Endothelial cell of umbilical vein (primary cell): Measurements from ENCODE around the gene GPD1L. TPM values are rescaled to one million over a fixed set of nuclear protein-coding genes. Genes with fewer than 3 reads are reported as not detected.

Experiments used
- BruUV-seq: library from RNA; stranded (reverse); fragments of 400-500 nt; replicated peaks from 2 replicates; lab custom pipeline; 2021; lab: Mats Ljungman, UMichigan
- CTCF ChIA-PET: fragments of 300-600, 350-600 bp; sonication (Branson Sonifier 250); formaldehyde crosslinking; loops from one replicate; lab custom pipeline; 2021; ENCODE audit warnings: antibody characterized with exemption, inconsistent platforms; lab: Charles Lee
- POLR2A ChIA-PET: fragments of 300-600, 350-600 bp; sonication (Branson Sonifier 250); formaldehyde crosslinking; loops from one replicate; lab custom pipeline; 2021; ENCODE audit warnings: antibody characterized with exemption, inconsistent platforms; lab: Charles Lee
- DNase-seq: peaks from one replicate; pipeline ENCODE4 v3.0.0-alpha.2; 2011; ENCODE audit warnings: low read depth, low spot score
- FAIRE-seq: peaks from 2 replicates; lab custom pipeline; 2011; peaks lifted over from hg19 to GRCh38; lab: Jason Lieb, UNC
- H2AFZ ChIP-seq: 2 replicates; pipeline ENCODE4 v1.6.0; 2012; ENCODE audit warnings: low read depth, low read length, control low read depth, inconsistent platforms
- H3K27ac ChIP-seq: 2 replicates; pipeline ENCODE4 v1.5.1; 2011; ENCODE audit warnings: low read depth, mild to moderate bottlenecking, control low read depth, low read length, moderate library complexity; ENCODE audit not compliant: insufficient read depth
- H3K27me3 ChIP-seq, 2 experiments: 2 replicates each; pipeline versions ENCODE4 v1.6.0 to v1.6.1; 2011; ENCODE audit warnings: low read length in 2 of 2, mixed read lengths in 1 of 2; ENCODE audit not compliant: control insufficient read depth in 2 of 2, insufficient read depth in 2 of 2
- H3K36me3 ChIP-seq, 2 experiments: 2 replicates in 1 of 2; 3 replicates in 1 of 2; pipeline ENCODE4 v1.5.1; 2011; ENCODE audit warnings: low read length in 2 of 2, mild to moderate bottlenecking in 1 of 2, moderate library complexity in 1 of 2; ENCODE audit not compliant: control insufficient read depth in 2 of 2, insufficient read depth in 2 of 2; ENCODE audit errors: extremely low read depth in 1 of 2
- H3K4me1 ChIP-seq: 3 replicates; pipeline ENCODE4 v1.5.1; 2011; ENCODE audit warnings: mild to moderate bottlenecking, low read length; ENCODE audit not compliant: control insufficient read depth, insufficient read depth; ENCODE audit errors: extremely low read depth
- H3K4me2 ChIP-seq: 2 replicates; pipeline ENCODE4 v1.6.1; 2011; ENCODE audit warnings: low read length, control low read depth, mixed read lengths; ENCODE audit not compliant: insufficient read depth
- H3K4me3 ChIP-seq, 3 experiments: fragments of 200-600 bp in 1 of 3; sonication (generic), shearing (Covaris generic) in 1 of 3; replicated peaks in 1 of 3; 2 replicates each; pipeline ENCODE4 v1.5.1; 2011 to 2016; ENCODE audit warnings: control low read depth in 3 of 3, low read length in 3 of 3, mild to moderate bottlenecking in 2 of 3, inconsistent platforms in 1 of 3, low read depth in 1 of 3, moderate library complexity in 1 of 3; ENCODE audit not compliant: insufficient read depth in 1 of 3
- H3K79me2 ChIP-seq: 2 replicates; pipeline ENCODE4 v1.6.0; 2012; ENCODE audit warnings: low read length, inconsistent platforms; ENCODE audit not compliant: control insufficient read depth, insufficient read depth
- H3K9ac ChIP-seq: replicated peaks from 2 replicates; pipeline ENCODE3; 2011; ENCODE audit warnings: low read length, control low read depth; ENCODE audit not compliant: insufficient read depth; ENCODE audit errors: extremely low read depth
- H3K9me1 ChIP-seq: replicated peaks from 3 replicates; pipeline ENCODE4 v1.6.0; 2011; ENCODE audit warnings: mild to moderate bottlenecking, low read length; ENCODE audit not compliant: control insufficient read depth, insufficient read depth; ENCODE audit errors: extremely low read depth
- H3K9me3 ChIP-seq: replicated peaks from 2 replicates; pipeline ENCODE4 v1.5.1; 2012; ENCODE audit warnings: low read length, inconsistent platforms; ENCODE audit not compliant: control insufficient read depth, insufficient read depth
- H4K20me1 ChIP-seq: replicated peaks from 2 replicates; pipeline ENCODE3; 2011; ENCODE audit warnings: mild to moderate bottlenecking, low read length; ENCODE audit not compliant: control insufficient read depth, insufficient read depth; ENCODE audit errors: extremely low read depth
- MYC ChIP-seq: IDR thresholded peaks from one replicate; pipeline ENCODE4 v1.6.1; 2011; ENCODE audit warnings: mild to moderate bottlenecking, low read depth, low read length
- POLR2AphosphoS5 ChIP-seq: IDR thresholded peaks from 2 replicates; pipeline ENCODE4 v1.6.1; 2012; ENCODE audit warnings: low read depth, mild to moderate bottlenecking, control low read depth, low read length, moderate library complexity; ENCODE audit not compliant: insufficient read depth
- dilution Hi-C: fragments of 300-500 bp; cut with MboI; formaldehyde crosslinking; loops from one replicate; pipeline ENCODE4 v1.15.0; 2019; ENCODE audit warnings: low sequenced_read_pairs; ENCODE audit not compliant: extremely low pct_ligation_motif_present
- intact Hi-C: fragments of 100-400 bp; cut with micrococcal nuclease; formaldehyde crosslinking; loops from one replicate; pipeline ENCODE4 v1.10.0; 2022
- polyA plus RNA-seq, 4 experiments: library from polyadenylated mRNA; depleted of rRNA in 3 of 4; stranded (reverse) in 3 of 4; unstranded in 1 of 4; fragments of >200 nt; gene quantifications; 2 replicates each; pipeline versions ENCODE4 v1.2.1 to v1.2.3, GENCODE V29; 2011 to 2012; ENCODE audit warnings: missing spikeins in 1 of 4
- total RNA-seq: library from RNA; stranded (reverse); gene quantifications from 2 replicates; pipeline ENCODE4 v1.2.3, GENCODE V29; 2021
- TF ChIP-seq, protein P1 (sequence below), 2 donors: IDR thresholded peaks; 1 replicate in 1 of 2; 2 replicates in 1 of 2; pipeline ENCODE4 v1.5.1; 2011; ENCODE audit warnings: low read length in 2 of 2, mild to moderate bottlenecking in 2 of 2, moderate library complexity in 2 of 2, control low read depth in 1 of 2, inconsistent platforms in 1 of 2, low read depth in 1 of 2; ENCODE audit not compliant: insufficient read depth in 1 of 2; ENCODE audit errors: extremely low read depth in 1 of 2
- TF ChIP-seq, protein P2 (sequence below): IDR thresholded peaks from 2 replicates; pipeline ENCODE4 v1.6.1; 2011; ENCODE audit not compliant: insufficient read depth, insufficient read length

GPD1L gene
- total and polyA plus RNA-seq, 2 donors (not counting 3 experiments of a cell fraction or from before 2014, with no cell fraction given), result 5.1 to 12.9 TPM

- H3K9me1 ChIP-seq, result no peaks in the 10 kb centered on the region
- no peak overlapping the region for H3K4me3 ChIP-seq
- no peaks in the 10 kb centered on the region for H4K20me1 ChIP-seq
- TF ChIP-seq POLR2AphosphoS5, result no peak
- TF ChIP-seq, protein P1, sequence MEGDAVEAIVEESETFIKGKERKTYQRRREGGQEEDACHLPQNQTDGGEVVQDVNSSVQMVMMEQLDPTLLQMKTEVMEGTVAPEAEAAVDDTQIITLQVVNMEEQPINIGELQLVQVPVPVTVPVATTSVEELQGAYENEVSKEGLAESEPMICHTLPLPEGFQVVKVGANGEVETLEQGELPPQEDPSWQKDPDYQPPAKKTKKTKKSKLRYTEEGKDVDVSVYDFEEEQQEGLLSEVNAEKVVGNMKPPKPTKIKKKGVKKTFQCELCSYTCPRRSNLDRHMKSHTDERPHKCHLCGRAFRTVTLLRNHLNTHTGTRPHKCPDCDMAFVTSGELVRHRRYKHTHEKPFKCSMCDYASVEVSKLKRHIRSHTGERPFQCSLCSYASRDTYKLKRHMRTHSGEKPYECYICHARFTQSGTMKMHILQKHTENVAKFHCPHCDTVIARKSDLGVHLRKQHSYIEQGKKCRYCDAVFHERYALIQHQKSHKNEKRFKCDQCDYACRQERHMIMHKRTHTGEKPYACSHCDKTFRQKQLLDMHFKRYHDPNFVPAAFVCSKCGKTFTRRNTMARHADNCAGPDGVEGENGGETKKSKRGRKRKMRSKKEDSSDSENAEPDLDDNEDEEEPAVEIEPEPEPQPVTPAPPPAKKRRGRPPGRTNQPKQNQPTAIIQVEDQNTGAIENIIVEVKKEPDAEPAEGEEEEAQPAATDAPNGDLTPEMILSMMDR (IDR thresholded peaks at IDR 0.05; ENCODE audit: extremely low read depth in 1 of 2, insufficient read depth in 1 of 2, low read depth in 1 of 2, low read length in 2 of 2), result no peak
- no peak for TF ChIP-seq MYC
- TF ChIP-seq, protein P2, sequence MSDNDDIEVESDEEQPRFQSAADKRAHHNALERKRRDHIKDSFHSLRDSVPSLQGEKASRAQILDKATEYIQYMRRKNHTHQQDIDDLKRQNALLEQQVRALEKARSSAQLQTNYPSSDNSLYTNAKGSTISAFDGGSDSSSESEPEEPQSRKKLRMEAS, result no peak
- H3K36me3 ChIP-seq, result no peaks in the 10 kb centered on the region
- DNase-seq, result no peak
- H3K27me3 ChIP-seq, result no peaks in the 10 kb centered on the region
- ChIA-PET POLR2A (no interaction called here), CTCF (interaction anchor here (0.6 to 1.2 kb wide), 2 partner anchors 18 to 108 kb away, joined by 3 read pairs; no protein-coding TSS in a partner anchor)
- no peak overlapping the region for H3K9ac ChIP-seq
- intact Hi-C loops (no loop called here), dilution Hi-C loops (no loop called here)
- no peak for FAIRE-seq
- no peaks in the 10 kb centered on the region for H3K4me1 ChIP-seq
- H3K27ac ChIP-seq, result no peak overlapping the region
- no peaks in the 10 kb centered on the region for H3K9me3 ChIP-seq
- H3K79me2 ChIP-seq, result no peaks in the 10 kb centered on the region
- H3K4me2 ChIP-seq, result no peak overlapping the region
- no peak overlapping the region for H2AFZ ChIP-seq
- no TSS peak for BruUV-seq
Observed at GRCh38 chr3:32126305-32127015, 20.0 kb downstream of the GPD1L start.
